ENCODE results near the gene EPHA3. TPM values are rescaled to one million over a fixed set of nuclear protein-coding genes. Genes with fewer than 3 reads are reported as not detected.

The EPHA3 gene
- total and polyA plus RNA-seq, 8 donors = 0.29 to 33.9 (median 0.81) TPM

DNA sequence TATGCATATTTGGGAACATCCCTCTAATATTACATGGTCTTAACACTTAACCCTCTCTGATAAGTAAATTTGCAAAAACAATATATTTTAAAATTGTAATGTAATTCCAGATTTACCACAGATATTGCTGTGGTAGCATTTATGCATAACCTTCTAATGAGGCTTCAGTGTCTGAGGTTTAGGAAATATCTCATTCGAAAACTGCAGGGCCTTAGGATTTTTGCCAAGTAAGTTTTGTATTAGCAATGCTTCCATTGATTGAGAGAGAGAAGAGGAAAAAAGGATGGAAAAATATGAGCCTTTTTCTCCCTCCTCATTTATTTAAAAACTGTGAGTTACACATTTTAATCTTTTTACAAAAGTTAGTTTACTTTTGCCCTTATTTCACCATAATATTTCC lies 294.6 kb downstream of the EPHA3 start:
- 59 to 85% (median 73%) methylated on average over 1 of the region's 1 CpG for WGBS, 5 donors
- Histone ChIP-seq H3K4me3 (no peak overlapping the region), H3K27ac (no peak overlapping the region), H3K27me3 (no peaks in the 10 kb centered on the region), H3K36me3 (no peaks in the 10 kb centered on the region), H3K4me1 (no peaks in the 10 kb centered on the region), H3K9me3 (no peaks in the 10 kb centered on the region)
- intact Hi-C loops (cut with DNase I; ENCODE audit: low total_unique reads) = no loop called here
- DNase-seq = no peak
- no peak for TF ChIP-seq POLR2A (IDR thresholded peaks at IDR 0.05)
- TF ChIP-seq EP300 (IDR thresholded peaks at IDR 0.05) = no peak
- no peak for TF ChIP-seq POLR2AphosphoS5 (IDR thresholded peaks at IDR 0.05)
- TF ChIP-seq, protein P1, sequence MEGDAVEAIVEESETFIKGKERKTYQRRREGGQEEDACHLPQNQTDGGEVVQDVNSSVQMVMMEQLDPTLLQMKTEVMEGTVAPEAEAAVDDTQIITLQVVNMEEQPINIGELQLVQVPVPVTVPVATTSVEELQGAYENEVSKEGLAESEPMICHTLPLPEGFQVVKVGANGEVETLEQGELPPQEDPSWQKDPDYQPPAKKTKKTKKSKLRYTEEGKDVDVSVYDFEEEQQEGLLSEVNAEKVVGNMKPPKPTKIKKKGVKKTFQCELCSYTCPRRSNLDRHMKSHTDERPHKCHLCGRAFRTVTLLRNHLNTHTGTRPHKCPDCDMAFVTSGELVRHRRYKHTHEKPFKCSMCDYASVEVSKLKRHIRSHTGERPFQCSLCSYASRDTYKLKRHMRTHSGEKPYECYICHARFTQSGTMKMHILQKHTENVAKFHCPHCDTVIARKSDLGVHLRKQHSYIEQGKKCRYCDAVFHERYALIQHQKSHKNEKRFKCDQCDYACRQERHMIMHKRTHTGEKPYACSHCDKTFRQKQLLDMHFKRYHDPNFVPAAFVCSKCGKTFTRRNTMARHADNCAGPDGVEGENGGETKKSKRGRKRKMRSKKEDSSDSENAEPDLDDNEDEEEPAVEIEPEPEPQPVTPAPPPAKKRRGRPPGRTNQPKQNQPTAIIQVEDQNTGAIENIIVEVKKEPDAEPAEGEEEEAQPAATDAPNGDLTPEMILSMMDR (IDR thresholded peaks at IDR 0.05) = no peak

DNA sequence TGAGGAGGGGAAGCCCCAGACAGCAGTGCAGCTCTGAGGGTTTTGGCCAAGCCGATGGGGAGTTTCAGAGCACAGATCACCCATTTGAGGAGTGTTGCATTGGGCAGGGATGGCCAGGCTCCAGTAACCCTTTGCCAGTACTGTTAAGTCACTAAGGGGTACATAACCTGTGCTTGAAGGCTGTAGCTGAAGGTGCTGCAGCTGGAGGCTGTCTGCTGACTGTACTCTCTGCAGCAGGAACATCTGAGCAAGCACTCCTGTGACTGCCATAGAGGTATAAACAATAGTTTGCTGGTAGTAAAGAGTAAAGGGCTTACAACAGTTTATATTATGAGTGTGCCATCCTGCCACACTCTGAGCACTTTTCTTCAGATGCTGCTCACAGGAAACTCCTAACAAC lies 297.8 kb downstream of the EPHA3 start:
- no peaks in the 10 kb centered on the region for H3K4me1 ChIP-seq

DNA sequence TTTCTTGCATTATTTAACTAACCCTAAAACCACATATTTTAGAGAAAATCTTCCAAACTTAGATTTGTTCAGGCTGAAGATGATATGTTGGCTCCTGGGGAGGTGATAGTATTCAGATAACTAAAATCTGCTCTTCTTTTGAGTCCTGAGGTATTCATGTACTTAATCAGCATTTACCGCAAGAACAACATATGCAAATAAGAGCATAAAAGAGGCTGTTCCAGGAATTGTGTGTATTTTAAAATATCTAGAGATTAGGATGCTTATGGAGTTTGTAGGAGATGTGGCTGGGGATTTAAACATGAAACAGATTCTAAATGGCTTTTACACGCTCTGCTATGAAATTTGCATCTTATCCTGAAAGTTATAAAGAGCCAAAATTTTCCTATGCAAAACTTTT lies 298.2 kb downstream of the EPHA3 start:
- TF ChIP-seq POLR2A (IDR thresholded peaks at IDR 0.05) = no peak
- no peak for TF ChIP-seq EP300 (IDR thresholded peaks at IDR 0.05)
- TF ChIP-seq, protein P1 (IDR thresholded peaks at IDR 0.05) = no peak
- no peak for TF ChIP-seq POLR2AphosphoS5 (IDR thresholded peaks at IDR 0.05)
- Histone ChIP-seq H3K27me3 (no peaks in the 10 kb centered on the region), H3K4me3 (no peak overlapping the region), H3K36me3 (no peaks in the 10 kb centered on the region), H3K9me3 (no peaks in the 10 kb centered on the region), H3K4me1 (no peaks in the 10 kb centered on the region), H3K27ac (no peak overlapping the region)
- DNase-seq = no peak
- WGBS, 5 donors = 36 to 66% (median 46%) methylated on average over 2 of the region's 2 CpGs
- intact Hi-C loops (cut with DNase I; ENCODE audit: low total_unique reads) = no loop called here

More for the DNA sequence above, 297.8 kb downstream of the EPHA3 start:
- no peaks in the 10 kb centered on the region for H3K36me3 ChIP-seq
- intact Hi-C loops (cut with DNase I; ENCODE audit: low total_unique reads) = no loop called here
- DNase-seq = no peak
- no peaks in the 10 kb centered on the region for H3K9me3 ChIP-seq
- TF ChIP-seq POLR2A (IDR thresholded peaks at IDR 0.05) (no peak), EP300 (IDR thresholded peaks at IDR 0.05) (no peak)
- H3K27ac ChIP-seq = no peak overlapping the region
- WGBS, 5 donors = 40 to 63% (median 46%) methylated on average over 1 of the region's 1 CpG
- H3K4me3 ChIP-seq = no peak overlapping the region
- no peaks in the 10 kb centered on the region for H3K27me3 ChIP-seq

DNA sequence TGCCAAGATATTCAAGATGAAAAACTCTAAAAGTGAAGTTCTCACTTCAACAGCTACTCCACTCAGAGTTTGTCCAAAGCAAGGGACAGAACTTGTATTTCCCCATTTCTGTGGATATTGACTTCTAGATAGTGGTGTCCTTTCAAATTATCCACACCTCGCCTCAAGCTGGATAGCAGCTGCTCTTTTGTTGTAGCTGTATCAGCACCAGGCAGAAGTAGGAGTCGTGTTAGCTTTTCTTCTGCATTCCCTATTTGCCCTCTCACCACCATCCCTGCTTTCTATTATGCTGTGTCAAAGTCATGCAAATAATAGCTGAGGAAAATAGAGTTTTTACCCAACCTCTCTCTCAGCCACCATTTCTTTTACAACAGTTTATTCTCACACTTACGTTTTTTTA lies 303.8 kb downstream of the EPHA3 start:
- no peak for DNase-seq
- no peaks in the 10 kb centered on the region for H3K4me1 ChIP-seq
- H3K27ac ChIP-seq = no peak overlapping the region
- no peaks in the 10 kb centered on the region for H3K9me3 ChIP-seq
- 36 to 60% (median 51%) methylated on average over 3 of the region's 3 CpGs for WGBS, 5 donors
- TF ChIP-seq POLR2A (IDR thresholded peaks at IDR 0.05) (no peak), POLR2AphosphoS5 (IDR thresholded peaks at IDR 0.05) (no peak), EP300 (IDR thresholded peaks at IDR 0.05) (no peak)
- TF ChIP-seq, protein P1 (IDR thresholded peaks at IDR 0.05) = no peak
- intact Hi-C loops (cut with DNase I; ENCODE audit: low total_unique reads) = no loop called here
- H3K4me3 ChIP-seq = no peak overlapping the region
- no peaks in the 10 kb centered on the region for H3K27me3 ChIP-seq
- H3K36me3 ChIP-seq = no peaks in the 10 kb centered on the region

DNA sequence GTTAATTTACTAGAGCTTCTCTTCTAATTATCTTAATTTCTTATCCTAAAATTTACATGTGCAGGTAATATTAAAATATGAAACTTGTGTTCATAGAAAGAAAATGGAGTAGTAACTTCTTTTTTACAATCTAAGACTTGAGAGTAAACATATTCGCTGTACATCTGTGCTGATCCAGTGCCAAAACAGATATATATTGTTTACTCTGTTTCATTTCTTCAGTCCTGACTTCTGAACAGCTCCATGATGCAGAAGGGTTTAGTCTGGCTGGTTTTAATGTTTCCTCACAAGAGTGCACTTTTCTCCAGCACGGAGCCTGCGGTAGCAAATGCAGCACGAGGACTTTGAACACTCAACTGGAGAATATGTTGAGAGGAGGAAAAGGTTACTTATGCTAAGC lies 306.8 kb downstream of the EPHA3 start:
- Histone ChIP-seq H3K4me3 (no peak overlapping the region), H3K36me3 (no peaks in the 10 kb centered on the region), H3K4me1 (no peaks in the 10 kb centered on the region), H3K27ac (no peak overlapping the region), H3K9me3 (no peaks in the 10 kb centered on the region), H3K27me3 (no peaks in the 10 kb centered on the region)
- intact Hi-C loops (cut with DNase I; ENCODE audit: low total_unique reads) = no loop called here
- 58 to 73% (median 64%) methylated on average over 4 of the region's 4 CpGs for WGBS, 5 donors
- DNase-seq = no peak
- TF ChIP-seq, protein P1 (IDR thresholded peaks at IDR 0.05) = no peak
- no peak for TF ChIP-seq EP300 (IDR thresholded peaks at IDR 0.05)
- TF ChIP-seq POLR2AphosphoS5 (IDR thresholded peaks at IDR 0.05) = no peak

Data from stomach (tissue), 9 donors.